Epithelial cell of proximal tubule (primary cell): ENCODE results near the gene MRAP. TPM values are rescaled to one million over a fixed set of nuclear protein-coding genes. Genes with fewer than 3 reads are reported as not detected.
A peak's percentile ranks its signal among the peaks of the same experiment; 100 is the strongest.

Experiments used
- DNase-seq: peaks from one replicate; pipeline ENCODE4 v3.0.0-alpha.2; 2011; ENCODE audit warnings: low read depth
- H3K4me3 ChIP-seq: 2 replicates; pipeline ENCODE4 v1.5.1; 2011; ENCODE audit warnings: low read depth, mild to moderate bottlenecking, low read length
- total RNA-seq: library from RNA; depleted of rRNA; stranded (reverse); fragments of >200 nt; gene quantifications from 2 replicates; pipeline ENCODE4 v1.2.3, GENCODE V29; 2015
- TF ChIP-seq, protein P1 (sequence below): conservative IDR thresholded peaks from 2 replicates; pipeline ENCODE4 v1.5.1; 2012; ENCODE audit warnings: low read depth, mild to moderate bottlenecking, low read length

The MRAP gene
- total RNA-seq = not detected in 2 replicates

DNA sequence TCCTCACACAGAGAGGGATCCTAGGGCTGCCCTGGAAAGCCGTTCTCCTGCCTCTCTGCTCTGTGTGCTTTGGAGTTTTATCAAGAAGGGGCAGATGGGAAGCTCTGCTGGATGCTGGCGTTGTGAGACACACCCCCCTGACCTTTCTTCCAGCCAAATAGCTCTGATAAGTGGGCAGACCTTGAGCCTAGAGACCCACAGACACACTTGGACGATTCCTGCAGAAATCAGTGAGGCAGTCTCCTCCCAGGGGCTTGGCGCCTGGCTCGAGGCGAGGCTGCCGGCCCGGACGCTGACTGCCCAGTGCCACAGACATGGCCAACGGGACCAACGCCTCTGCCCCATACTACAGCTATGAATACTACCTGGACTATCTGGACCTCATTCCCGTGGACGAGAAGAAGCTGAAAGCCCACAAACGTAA is at the start of gene MRAP:
Gene MRAP (plus strand): TSS at position 198 of the 424 bp plus-strand sequence. CDS start 117 bp downstream, at position 315.
- no peak for DNase-seq
- H3K4me3 ChIP-seq = no peak within 1 kb of the TSS
- TF ChIP-seq, protein P1, sequence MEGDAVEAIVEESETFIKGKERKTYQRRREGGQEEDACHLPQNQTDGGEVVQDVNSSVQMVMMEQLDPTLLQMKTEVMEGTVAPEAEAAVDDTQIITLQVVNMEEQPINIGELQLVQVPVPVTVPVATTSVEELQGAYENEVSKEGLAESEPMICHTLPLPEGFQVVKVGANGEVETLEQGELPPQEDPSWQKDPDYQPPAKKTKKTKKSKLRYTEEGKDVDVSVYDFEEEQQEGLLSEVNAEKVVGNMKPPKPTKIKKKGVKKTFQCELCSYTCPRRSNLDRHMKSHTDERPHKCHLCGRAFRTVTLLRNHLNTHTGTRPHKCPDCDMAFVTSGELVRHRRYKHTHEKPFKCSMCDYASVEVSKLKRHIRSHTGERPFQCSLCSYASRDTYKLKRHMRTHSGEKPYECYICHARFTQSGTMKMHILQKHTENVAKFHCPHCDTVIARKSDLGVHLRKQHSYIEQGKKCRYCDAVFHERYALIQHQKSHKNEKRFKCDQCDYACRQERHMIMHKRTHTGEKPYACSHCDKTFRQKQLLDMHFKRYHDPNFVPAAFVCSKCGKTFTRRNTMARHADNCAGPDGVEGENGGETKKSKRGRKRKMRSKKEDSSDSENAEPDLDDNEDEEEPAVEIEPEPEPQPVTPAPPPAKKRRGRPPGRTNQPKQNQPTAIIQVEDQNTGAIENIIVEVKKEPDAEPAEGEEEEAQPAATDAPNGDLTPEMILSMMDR = no peak

DNA sequence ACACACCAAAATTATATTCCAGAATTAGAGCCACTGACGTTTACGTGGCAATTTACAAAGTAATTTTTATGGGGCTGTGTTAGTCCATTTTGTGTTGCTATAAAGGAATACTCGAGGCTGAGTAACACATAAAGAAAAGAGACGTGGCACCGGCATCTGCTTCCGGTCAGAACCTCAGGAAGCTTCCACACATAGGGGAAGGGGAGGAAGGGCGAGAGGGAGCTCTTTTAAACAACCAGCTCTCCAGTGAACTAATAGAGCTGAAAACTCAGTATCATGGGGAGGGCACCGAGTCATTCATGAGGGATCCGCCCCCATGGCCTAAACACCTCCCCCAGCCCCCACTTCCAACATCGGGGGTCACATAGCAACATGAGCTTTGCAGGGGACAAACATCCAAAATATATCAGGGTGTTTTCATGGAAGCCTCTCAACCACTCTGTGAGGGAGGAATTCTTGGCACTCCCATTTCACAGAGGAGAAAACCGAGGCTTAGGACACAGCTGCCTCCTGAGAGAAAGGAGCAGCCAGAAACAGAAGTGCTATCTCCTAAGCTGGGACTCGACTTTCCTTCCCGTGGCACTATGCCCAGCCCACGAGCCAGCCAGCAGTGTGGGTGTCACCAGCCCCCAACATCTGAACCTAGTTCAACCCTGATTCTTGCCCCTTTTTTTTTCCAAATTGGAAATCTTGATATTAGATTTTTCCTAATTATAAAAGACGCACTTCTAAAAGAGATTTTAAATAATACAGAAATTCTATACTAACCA is 49.0 kb upstream of the MRAP start:
- TF ChIP-seq, protein P1 = no peak
- no peak overlapping the region for H3K4me3 ChIP-seq
- DNase-seq = no peak

DNA sequence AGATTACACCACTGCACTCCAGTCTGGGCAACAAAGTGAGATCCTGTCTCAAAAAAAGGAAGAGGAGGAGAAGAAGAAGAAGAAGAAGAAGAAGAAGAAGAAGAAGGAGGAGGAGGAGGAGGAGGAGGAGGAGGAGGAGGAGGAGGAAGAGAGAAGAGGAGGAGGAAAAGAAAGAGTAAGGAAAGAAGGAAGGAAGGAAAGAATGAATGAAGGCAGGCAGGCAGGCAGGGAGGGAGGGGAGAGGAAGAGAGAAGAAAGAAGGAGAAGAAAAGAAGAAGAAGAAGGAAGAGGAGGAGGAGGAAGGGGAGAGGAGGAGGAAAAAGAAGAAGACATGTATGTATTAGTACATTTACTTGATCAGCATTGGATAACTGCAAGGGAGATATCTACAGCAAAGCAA is 46.5 kb upstream of the MRAP start:
- TF ChIP-seq, protein P1 = no peak

DNA sequence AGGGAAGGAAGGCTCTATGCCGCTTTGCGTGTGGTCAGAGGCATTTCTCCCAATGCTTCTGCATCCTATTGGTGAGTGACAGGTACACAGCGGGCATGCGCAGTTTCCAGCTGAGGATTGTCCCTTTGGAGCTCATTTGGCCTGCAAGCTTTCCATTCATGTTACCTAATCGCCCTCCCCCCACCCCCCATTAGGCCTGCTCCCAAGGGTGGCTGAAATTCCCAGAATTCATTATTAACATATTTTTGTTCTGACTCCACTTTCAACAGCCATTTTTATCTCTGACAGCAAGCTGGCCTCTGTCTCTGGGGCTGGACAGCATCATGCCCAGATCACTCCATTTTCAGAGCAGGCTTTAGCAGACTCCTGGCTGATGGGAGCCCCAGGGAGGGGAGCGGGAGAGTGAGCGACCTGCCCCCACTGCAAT is 45.4 kb upstream of the MRAP start:
- DNase-seq = no peak
- H3K4me3 ChIP-seq = no peak overlapping the region
- TF ChIP-seq, protein P1 = no peak

More for the DNA sequence above, 46.5 kb upstream of the MRAP start:
- no peak for DNase-seq
- H3K4me3 ChIP-seq = no peak overlapping the region

DNA sequence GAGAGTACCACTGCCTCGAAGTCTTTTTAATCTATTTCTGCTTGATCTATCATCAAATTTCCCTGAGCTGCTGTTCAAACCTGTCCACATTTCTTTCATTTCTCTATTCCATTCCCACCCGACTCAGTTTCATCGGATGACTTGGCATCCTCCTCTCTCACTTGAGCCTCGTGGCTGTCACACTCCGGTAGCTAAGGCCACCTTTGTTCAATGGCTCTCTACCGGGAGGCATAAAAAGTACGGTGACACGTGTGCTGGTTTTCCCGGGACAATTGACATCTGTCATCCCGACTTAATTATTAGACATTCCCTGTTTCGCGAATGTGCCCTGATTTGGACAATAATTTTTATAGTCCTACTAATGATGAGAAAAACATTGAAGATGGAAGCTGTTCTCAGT is 42.4 kb upstream of the MRAP start:
- TF ChIP-seq, protein P1 = no peak
- no peak for DNase-seq
- no peak overlapping the region for H3K4me3 ChIP-seq

DNA sequence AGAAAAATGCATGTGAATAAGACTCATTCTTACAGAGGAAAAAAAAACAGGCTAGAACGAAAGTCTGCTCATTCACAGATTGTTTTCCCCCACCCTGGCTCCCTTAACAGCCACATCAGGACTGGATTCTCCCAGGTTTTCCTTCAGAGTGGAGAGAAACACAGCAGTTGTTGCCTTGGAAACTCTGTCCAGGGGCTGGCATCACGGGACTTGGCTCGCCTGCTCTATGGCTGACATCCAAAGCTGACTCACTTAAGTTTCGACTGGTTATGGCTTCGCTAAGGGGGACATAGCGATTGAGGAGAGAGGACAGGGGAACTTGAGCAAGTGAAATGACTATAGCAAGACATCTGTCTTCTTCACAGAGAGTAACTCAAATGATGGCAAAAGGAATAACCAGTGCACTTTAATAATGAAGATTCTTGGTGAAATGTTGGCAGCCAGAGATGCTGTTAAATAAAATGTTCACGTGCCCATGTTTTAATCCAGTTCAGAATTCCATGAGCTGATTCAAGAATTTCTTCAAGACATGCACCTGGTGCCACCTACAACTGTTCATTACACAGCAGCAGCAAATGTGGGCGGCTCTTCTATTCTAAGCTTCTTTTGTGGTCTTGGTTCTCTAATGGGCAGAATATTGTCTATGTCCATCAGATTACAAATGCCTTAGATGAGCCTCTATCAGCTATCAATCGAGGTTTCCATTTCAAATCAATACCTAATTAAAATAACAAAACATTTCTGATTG is 41.6 kb upstream of the MRAP start:
- peak; percentile 89 for DNase-seq
- TF ChIP-seq, protein P1 = no peak
- H3K4me3 ChIP-seq = no peak overlapping the region
